ENCODE data around the gene EIF4EBP3.
A peak's percentile ranks its signal among the peaks of the same experiment; 100 is the strongest.

DNA sequence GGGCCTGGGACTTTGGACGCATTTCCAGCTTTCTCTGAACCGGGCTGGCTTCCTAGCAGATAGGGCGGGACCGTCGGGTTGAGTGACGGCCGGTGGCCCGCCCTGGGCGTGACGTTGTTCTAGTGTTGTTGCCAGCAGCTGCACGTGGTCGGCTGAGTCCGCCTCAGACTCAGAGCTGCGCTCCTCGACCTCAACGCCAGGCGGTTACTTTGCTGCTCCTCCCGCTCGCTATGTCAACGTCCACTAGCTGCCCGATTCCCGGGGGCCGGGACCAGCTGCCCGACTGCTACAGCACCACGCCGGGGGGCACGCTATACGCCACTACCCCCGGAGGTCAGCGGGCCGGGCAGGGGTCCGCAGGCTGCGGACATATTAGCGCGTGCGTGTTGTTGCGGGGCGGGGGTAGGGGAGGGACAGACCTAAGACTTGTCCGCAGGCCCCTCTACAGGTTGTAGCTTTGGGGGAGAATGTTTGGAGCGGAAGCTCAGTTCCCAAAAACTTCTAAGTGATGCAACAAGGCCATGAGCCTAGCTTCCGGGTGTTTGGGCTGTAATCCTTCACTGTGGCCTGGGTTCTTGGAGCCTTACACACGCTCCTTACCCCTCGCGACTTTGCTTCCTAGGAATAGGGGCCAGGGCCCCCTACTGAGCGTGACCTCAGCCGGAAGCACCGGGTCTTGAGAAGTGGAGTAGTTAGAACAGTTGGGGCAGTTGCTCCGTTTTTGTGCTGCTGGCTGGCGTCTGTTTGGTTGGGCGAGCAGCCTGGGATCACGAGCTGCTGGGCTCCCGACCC, at the start of gene EIF4EBP3:
- TF ChIP-seq, protein P1, sequence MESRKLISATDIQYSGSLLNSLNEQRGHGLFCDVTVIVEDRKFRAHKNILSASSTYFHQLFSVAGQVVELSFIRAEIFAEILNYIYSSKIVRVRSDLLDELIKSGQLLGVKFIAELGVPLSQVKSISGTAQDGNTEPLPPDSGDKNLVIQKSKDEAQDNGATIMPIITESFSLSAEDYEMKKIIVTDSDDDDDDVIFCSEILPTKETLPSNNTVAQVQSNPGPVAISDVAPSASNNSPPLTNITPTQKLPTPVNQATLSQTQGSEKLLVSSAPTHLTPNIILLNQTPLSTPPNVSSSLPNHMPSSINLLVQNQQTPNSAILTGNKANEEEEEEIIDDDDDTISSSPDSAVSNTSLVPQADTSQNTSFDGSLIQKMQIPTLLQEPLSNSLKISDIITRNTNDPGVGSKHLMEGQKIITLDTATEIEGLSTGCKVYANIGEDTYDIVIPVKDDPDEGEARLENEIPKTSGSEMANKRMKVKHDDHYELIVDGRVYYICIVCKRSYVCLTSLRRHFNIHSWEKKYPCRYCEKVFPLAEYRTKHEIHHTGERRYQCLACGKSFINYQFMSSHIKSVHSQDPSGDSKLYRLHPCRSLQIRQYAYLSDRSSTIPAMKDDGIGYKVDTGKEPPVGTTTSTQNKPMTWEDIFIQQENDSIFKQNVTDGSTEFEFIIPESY (IDR thresholded peaks at IDR 0.05), result no peak
- TF ChIP-seq MEF2A (IDR thresholded peaks at IDR 0.05; ENCODE audit: insufficient read depth, low read depth, low read length) (no peak), SPI1 (IDR thresholded peaks at IDR 0.05; ENCODE audit: borderline replicate concordance, insufficient read depth, low read depth, low read length) (no peak), SIX5 (IDR thresholded peaks at IDR 0.05; ENCODE audit: low read depth, low read length, severe bottlenecking) (no peak), POLR2A (IDR thresholded peaks at IDR 0.05; ENCODE audit: low read depth, low read length) (peak; percentile 87), CREB1 (IDR thresholded peaks at IDR 0.05; ENCODE audit: low read depth) (peak; percentile 87), NR2C1 (IDR thresholded peaks at IDR 0.05) (no peak), SUPT20H (IDR thresholded peaks at IDR 0.05; ENCODE audit: borderline replicate concordance, control insufficient read depth, low read depth, low read length) (no peak)
- TF ChIP-seq, protein P2, sequence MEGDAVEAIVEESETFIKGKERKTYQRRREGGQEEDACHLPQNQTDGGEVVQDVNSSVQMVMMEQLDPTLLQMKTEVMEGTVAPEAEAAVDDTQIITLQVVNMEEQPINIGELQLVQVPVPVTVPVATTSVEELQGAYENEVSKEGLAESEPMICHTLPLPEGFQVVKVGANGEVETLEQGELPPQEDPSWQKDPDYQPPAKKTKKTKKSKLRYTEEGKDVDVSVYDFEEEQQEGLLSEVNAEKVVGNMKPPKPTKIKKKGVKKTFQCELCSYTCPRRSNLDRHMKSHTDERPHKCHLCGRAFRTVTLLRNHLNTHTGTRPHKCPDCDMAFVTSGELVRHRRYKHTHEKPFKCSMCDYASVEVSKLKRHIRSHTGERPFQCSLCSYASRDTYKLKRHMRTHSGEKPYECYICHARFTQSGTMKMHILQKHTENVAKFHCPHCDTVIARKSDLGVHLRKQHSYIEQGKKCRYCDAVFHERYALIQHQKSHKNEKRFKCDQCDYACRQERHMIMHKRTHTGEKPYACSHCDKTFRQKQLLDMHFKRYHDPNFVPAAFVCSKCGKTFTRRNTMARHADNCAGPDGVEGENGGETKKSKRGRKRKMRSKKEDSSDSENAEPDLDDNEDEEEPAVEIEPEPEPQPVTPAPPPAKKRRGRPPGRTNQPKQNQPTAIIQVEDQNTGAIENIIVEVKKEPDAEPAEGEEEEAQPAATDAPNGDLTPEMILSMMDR (IDR thresholded peaks at IDR 0.05 in 2 of 3, conservative IDR thresholded peaks at IDR 0.05 in 1 of 3; ENCODE audit: control insufficient read depth in 2 of 3, extremely low read depth in 1 of 3, insufficient read depth in 1 of 3, low read depth in 3 of 3, low read length in 3 of 3), result peak; percentile 14 to 62 (median 46); a peak in 5 of 6 replicates
- TF ChIP-seq, protein P3, sequence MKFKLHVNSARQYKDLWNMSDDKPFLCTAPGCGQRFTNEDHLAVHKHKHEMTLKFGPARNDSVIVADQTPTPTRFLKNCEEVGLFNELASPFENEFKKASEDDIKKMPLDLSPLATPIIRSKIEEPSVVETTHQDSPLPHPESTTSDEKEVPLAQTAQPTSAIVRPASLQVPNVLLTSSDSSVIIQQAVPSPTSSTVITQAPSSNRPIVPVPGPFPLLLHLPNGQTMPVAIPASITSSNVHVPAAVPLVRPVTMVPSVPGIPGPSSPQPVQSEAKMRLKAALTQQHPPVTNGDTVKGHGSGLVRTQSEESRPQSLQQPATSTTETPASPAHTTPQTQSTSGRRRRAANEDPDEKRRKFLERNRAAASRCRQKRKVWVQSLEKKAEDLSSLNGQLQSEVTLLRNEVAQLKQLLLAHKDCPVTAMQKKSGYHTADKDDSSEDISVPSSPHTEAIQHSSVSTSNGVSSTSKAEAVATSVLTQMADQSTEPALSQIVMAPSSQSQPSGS (IDR thresholded peaks at IDR 0.05; ENCODE audit: low read length), result no peak

All from GM12878 (cell line).